IPS-NIHi7 (cell line): ENCODE measurements around the gene SPACA4.

Source experiments
- DNase-seq: peaks from one replicate; pipeline ENCODE4 v3.0.0; 2012; ENCODE audit warnings: mixed read lengths; ENCODE audit errors: extremely low spot score

SPACA4 gene

DNA sequence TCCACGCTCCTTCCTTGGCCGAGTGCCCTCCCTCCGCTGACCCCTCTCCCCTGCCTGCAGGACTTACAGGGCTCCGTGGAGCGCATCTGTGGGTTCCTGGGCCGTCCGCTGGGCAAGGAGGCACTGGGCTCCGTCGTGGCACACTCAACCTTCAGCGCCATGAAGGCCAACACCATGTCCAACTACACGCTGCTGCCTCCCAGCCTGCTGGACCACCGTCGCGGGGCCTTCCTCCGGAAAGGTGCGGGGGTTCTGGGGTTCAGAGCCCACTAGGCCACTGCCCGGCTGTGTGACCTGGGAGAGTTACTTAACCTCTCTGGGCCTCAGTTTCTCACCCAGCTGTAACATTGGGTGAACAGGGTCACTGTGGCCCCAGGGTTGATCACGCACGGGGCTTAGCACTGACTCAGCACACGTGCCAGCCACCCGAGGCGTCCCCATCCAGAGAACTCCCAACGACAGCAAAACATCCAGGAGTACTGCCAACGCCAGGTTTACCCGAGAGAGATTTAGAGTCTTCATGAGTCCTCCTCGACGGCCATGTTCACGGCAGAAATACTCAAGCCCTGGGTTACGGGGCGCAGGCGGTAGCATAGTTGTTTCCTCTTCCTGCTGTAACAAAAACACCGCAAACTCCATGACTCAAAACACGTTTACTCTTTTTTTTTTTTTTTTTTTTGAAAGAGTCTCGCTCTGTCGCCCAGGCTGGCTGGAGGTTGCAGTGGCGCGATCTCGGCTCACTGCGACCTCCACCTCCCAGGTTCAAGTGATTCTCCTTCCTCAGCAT lies 9.7 kb upstream of the SPACA4 start:
- DNase-seq: no peak

DNA sequence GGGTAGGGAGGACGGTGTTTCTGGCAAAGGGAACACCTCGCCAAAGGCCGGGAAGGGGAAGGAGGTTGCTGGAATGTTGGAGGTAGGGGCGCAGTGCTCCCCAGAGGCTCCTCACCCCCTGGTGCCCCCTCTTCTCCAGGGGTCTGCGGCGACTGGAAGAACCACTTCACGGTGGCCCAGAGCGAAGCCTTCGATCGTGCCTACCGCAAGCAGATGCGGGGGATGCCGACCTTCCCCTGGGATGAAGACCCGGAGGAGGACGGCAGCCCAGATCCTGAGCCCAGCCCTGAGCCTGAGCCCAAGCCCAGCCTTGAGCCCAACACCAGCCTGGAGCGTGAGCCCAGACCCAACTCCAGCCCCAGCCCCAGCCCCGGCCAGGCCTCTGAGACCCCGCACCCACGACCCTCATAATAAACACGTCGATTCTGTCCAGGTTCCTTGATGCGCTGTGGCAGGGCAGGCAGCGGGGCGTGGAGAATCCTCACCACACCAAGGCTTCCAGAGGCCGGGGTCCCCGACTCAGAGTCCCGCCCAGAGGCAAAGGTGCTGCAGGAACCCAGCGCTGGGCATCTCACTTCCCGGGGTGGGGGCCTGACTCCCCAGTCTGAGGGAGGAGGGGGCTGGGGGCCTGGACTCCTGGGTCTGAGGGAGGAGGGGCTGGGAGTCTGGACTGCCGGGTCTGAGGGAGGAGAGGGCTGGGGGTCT lies 7.4 kb upstream of the SPACA4 start:
- DNase-seq: no peak

DNA sequence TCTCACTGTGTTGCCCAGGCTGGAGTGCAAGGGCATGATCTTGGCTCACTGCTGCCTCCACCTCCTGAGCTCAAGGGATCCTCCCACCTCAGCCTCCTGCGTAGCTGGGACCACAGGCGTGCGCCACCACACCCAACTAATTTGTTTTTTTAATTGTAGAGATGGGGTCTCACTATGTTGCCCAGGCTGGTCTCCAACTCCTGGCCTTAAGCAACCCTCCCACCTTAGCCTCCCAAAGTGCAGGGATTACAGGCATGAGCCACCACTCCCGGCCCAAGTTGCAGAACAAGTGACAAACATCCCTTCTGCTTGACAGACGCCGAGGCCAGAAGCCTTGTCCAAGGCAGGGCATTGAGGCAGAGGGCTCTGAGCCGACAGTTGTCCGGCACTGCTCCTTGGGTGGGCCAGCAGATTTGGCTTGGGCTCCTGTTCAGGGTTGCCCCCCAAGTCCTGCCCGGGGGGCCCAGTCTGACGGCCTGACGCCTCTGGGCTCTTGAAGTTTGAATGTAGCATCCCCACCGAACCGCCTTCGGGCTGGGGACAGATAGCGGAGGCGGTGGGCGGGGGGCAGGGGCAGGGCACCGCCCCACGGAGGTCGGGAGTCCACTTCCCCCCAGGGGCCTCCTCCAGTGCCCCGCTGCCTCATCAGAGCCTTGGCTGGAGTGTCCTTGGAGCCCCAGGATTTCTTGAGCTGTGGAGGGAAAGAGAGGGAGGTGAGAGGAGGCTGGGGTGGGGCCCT lies 5.7 kb upstream of the SPACA4 start:
- DNase-seq: no peak

DNA sequence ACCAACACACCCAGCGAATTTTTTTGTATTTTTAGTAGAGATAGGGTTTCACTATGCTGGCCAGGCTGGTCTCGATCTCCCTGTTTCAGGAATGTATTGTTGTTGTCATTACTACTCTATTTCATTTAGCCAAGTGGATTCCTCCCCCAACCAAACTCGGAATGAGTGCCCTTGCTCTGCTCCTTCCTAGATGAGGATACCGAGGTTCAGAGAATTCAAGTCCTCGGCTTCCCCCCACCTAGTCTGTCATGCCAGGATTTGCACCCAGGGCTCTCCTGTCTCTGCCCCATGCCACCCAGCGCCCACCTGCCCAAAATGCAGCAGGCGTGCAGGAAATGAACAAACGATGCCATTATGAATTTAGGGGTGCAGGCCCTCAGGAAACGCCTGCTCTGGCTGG lies 3.5 kb upstream of the SPACA4 start:
- DNase-seq: no peak

DNA sequence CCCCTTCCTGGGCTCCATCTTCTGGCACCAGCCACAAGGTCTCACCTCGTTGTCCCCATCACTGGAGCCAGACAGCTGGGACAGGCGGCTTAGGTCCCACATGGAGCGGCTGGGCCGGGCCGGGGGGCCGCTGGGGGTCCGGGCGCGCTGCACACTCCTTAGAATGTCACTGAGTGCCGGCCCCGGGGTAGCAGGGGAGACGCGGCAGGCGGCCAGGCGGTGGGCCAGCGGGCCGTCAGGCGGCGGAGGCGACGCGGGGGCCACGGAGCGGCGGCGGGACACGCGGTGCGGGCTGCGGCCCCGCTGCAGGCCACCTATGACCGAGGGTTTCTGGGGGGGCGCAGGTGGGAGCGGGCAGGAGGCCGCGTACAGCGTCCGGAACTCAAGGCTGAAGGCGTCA lies 3.1 kb upstream of the SPACA4 start:
- no peak for DNase-seq

DNA sequence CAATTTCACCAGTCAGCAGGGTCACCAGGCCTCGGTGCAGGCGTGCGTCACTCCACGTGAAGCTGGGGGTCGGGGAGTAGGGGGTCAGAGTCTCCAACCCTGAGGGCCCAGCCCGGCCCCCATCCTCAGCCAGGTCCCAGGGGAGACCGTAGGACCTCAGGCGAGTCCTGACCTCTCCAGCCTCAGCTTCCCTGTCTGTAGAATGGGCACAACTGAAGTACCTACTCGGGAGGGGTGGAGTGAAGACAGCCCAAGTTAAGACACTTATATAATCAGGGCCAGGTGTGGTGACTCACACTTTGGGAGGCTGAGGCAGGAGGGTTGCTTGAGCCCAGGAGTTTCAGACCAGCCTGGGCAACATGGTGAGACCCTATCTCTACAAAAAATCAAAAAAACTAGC lies 2.7 kb upstream of the SPACA4 start:
- no peak for DNase-seq

DNA sequence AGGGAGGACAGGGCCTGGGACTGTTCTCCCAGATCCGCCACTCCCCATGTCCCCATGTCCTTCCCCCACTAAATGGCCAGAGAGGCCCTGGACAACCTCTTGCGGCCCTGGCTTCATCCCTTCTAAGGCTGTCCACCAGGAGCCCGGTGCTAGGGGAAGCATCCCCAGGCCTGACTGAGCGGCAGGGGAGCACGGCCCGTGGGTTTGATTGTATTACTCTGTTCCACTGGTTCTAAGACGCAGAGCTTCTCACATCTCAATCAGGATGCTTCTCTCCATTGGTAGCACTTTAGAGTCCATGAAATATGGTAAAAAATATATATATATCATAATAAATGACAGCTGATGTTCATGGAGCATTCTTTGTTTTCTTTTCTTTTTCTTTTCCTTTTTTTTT lies 815 bp downstream of the SPACA4 start:
- no peak for DNase-seq

DNA sequence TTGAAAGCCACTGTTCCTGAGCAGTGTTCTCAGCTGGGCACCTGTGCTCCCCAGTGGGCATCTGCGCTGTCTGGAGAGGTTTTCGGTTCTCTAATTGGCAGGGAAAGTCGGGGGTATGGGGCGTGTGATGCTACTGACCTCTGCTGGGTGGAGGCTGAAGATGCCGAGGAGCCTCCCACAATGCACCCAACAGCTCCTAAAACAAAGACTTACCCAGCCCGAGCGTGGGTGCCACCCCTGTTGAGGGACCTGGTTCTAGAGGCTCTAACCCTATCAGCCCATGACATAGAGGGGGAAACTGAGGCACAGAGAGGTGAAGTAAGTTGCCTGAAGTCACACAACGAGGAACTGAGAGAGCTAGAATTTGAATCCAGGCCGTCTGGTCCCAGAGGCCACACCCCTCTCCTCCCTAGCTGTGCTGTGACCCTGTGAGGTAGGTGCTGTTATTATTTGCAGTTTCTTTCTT lies 2.3 kb downstream of the SPACA4 start:
- peak; percentile 77 for DNase-seq

DNA sequence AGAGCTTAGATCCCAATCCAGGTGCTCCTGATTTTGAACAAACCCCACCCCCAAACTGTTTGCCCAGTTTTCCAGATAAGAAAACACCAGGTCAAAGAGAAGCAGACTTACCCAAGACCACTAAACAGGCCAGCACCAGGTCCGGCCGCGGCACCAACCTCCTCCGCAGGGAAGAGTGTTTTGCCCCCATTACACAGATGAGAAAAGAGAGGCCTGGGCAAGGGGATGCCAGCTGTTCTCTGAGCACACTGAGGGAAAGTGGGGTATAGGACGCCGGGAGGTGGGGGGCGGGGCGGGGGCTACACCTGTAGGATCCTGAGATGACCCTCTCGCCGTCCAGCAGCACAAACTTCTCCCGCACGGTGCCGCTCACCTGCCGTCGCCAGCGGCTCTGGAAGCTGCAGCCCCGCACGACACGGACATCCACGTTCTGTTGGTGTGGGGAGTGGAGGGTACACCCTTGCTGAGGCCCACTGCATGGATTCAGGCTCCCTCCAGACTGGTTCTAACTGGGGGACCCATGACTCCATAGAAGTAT lies 3.1 kb downstream of the SPACA4 start:
- DNase-seq: no peak

DNA sequence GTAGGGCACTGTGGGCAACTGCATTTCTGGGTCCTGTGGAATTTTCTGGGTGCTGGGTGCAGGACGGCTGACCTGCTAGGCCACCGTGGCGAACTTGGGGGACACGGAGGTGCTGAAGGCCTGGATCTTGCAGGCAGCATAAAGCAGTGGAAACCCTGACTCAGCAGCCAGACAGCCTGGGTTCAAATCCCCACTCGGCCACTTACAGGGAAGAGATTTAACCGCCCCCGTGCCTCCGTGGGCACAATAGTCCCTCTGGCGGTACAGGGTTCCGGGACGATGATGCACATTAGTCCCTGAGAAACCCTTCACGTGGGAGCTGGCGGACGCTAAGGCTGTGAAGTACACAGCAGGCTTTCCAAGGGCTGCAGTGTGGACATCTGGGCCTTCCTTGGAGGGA lies 5.3 kb downstream of the SPACA4 start:
- no peak for DNase-seq

DNA sequence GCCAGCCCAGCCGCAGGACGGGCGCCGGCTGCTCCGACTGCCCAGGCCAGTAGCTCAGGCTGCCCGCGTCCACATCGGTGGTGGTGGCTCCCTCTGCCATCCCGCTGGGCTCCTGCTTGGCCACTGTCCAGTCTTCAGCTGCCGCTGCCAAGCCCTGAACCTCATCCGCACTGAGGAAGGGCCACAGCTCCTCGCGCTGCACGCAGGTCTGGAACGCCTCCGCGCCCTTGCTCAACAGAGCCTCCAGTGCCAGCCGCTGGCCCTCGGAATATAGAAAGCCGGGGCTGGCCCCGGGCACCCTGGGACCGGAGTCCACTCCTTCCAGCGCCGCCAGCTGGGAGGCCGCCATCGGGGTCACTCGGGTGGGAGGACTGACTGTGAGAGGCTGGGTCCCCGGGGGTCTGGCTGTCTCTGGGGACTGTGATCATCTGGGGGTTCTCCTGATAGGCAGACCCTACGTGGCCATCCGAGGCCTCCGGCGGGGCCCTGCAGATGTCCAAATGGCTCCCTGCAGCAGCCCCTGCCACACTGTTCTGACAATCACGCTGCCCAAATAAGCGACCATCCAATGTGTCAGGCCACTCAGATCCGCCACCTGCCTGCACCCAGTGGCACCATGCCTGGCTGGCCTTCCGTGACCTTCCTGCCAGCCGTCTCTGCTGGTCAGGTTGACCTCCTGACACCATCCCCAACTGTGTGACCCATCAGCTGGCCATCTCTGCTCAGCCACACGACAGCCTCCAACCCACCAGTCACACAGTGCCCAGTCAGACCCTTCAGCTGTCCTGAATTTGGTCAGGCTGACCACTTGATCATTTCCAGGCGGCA lies 6.7 kb downstream of the SPACA4 start:
- no peak for DNase-seq

DNA sequence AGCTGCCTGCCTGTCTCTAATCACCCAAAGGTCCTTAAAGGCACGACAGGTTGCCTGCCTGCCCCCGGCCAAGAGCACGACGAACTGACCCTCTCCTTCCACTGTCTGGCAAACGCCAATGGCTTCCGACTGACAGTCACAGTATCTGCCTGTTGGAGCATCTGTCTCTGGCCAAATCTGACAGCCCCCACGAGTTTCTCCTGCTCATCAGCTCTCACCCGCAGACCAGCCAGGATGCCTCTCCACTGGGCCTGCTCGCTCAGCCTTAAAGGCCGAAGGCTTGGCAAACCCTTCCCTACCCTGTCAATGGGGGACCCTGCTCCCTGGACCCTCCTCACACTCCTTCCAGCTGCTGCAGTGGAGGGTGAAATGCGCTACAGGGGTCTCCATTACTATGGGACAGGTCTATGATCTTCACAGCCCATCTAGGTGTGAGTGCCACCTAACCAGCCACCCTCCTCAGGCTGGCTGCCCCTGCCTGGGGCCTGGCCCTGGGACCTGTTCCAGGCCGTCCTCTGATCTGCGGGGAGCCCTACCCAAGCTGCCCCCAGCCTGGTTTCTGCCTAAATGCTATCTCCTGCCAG lies 7.4 kb downstream of the SPACA4 start:
- no peak for DNase-seq

DNA sequence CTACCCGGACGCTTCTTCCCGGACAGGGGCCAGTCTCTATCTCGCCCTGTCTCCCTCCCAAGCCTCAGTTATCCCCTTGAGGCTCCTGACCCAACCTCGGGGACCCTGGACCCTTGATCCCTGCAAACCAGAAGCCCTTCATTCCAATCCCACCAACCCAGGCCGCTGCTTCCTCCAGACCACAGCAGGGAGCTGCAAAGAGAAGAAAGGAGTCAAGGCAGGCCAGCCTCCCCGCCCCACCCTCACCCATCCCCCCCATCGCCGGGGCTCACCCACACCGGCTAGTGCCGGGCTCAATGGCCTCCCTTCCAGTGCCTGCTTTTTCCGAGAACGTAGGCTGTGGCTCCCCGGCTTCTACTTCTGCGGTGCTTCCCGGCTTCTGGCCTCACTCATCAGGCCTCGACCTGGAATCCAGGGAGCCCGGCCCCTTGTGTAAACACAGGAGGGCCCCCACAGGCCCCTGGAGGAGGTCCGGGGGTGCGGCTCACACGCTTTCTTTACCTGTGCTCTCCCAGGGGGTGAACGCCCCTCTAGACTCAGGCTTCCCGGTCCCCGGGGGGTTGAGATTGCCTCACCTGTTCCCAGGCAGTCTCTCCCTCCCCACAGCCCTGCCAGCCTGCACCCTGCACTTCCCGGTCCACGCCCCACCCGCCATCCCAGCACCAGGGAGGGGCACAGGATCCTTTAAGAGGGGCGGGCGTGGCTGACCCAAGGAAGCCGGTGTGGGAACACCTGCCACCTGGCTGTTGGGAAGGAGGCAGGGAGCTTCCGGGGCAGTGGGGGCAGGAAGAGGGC lies 8.1 kb downstream of the SPACA4 start, which contains the start of gene FAM83E:
Gene FAM83E, minus strand, starts transcription at position 641 of the 795 bp plus-strand sequence. CDS start 1,704 bp downstream, outside the sequence.
- DNase-seq: peak; percentile 85

DNA sequence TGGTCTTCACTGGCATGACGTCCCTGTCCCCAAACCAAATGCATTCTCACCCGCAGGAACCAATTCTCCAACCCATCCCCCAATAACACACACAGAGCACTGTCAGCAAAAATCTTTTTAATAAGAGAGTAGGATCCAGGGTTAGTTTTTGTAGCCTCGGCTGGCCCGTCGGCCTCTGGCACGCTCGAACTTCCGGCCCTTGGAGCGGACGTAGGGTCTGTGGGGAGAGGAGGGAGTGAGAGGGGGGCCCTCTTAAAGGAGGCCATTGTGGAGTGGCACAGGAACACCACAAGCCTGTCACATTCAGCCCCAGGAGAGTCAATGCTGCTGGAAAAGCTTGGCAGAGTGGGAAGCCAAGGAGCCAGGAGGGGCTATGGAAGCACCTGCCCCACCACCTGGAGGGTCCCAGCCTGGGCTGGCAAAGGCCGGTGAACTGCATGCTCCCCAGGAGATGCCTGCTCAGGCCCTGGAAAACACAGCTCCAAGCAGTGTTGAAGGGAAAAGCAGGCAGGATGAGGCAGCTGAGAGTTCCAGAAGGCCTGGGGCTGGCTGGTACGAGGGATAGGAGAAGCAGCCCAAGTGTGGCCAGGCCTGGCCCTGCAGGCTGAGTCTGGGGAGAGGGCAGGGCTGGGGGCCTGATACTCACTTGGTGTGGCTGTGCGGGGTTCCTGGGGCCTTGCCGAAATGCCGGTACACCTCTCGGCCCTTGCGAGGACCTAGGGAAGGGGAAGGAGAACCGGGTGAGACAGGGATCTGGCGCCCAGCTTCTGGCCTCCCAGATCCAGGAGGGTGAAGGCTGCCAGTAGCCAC lies 8.9 kb downstream of the SPACA4 start:
- DNase-seq: no peak

DNA sequence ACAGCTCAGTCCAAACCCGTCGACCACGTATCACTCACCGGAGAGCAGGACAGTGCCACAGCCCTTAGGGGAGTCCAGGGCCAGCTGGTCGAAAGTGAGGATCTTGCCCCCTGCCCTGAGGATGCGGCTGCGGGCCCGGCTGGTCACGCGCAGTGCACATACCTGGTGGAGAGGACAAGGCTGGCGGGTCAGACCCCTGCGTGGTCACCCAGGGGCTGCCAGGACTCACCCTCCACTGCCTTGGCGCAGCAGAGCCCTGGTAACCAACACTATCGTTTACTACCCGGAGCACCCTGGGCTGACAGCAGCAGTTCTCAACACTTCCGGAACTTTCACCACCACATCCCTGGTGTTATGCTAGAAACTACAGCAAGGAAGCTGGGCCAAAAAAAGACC lies 9.5 kb downstream of the SPACA4 start:
- no peak for DNase-seq

DNA sequence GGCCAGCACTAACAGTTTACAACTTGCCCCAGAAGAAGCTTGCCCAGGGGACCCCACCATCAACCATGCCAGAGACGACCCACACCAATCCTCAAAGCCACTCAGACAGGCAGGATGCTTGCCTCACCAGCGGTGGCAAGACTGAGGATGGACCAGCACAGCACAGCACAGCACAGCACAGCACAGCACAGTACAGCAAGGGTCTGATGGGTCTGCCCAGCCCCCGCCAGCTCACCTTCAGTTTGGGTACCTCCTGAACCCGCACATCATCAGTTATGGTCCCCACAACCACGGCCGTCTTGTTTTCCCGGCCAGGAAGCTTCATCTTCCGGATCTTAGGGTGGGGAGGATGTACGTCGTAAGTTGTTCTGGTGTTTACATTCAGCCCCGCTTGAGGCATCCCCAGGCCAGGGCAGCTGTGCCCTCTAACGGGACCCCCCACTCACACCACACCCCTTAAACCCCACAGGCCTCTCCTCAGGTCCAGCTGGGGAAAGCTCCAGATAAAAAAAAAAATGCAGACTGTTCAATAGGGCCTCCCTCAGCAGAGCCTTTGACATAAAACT lies 10.0 kb downstream of the SPACA4 start:
- no peak for DNase-seq

DNA sequence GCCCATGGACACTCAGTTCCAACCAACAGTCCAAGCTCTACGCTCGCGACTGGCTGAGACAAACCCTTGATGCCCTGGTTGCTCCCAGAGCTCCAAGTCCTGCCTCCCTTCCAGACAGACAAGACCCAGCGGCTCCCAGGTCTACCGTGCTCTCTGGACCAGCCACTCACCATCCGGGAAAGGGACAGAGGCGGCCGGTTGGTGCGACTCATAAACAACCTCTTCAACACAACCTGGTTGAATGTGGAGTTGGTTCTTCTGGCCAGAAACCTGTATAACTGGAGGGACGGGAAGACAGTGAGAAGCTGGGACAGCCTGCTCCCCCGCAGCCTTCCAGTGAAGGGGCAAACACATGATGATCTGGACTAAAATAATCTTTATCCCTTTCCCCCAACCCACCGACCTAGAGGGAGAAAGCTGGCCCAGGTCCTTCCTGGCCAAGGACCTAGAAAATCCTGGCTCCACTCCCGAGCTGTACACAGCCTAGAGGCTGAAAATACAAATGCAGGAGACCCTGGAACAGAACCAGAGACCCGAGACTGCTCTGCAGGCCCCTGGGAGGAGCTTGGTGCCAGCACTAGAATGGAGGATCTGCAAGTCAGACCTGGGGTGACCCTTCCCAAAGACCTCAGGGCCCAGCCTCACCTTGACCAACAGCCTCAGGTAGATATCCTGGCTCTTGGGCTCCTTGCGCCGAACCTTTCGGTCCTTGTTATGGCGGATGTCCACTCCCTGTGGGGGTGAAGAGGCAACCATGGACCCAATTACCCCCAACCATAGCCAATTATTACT lies 10.8 kb downstream of the SPACA4 start:
- DNase-seq: no peak

DNA sequence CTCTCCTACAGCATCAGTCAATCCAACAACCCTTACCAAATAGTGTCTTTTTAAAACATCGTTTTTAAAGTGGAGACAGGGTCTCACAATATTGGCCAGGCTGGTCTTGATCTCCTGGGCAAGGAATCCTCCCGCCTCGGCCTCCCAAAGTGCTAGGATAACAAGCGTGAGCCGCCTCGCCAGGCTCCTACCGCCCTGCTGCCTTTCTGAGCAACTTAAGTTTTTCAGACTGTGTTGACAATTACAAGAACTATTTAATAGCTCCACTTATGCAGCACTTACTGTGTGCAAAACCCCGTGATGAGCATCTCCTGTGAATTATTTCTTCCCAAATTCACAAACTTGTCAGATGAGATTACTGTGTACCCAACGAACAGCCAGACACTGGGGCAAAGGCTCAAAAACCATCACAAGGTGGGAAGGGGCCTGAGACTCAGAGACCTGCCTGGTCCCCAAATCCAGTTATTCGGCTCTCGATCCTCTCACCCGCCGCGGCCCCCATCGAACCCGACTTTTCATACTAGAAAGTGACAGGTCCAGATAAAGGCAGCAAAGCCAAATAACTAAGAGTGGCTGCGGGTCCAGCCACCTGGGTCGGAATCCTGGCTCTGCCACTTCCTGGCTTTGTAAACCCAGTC lies 11.9 kb downstream of the SPACA4 start:
- DNase-seq: no peak
